Esophagus muscularis mucosa (tissue), 4 donors: ENCODE measurements around the gene ANKRD16.

Source experiments
- CTCF ChIP-seq, 3 experiments: fragments of 200-600 bp in 2 of 3; fragments of 450-650 bp in 1 of 3; sonication (generic) in 2 of 3; IDR thresholded peaks; one replicate each; pipeline ENCODE4 v1.5.1; 2017 to 2019; ENCODE audit warnings: antibody characterized with exemption in 3 of 3, mild to moderate bottlenecking in 2 of 3, moderate library complexity in 1 of 3
- EP300 ChIP-seq: sonication (generic); formaldehyde crosslinking; IDR thresholded peaks from one replicate; pipeline ENCODE4 v1.6.1; 2017; ENCODE audit warnings: antibody characterized with exemption
- POLR2A ChIP-seq: fragments of 450-650 bp; IDR thresholded peaks from one replicate; pipeline ENCODE4 v1.6.1; 2017; ENCODE audit warnings: antibody characterized with exemption, moderate library complexity, mild to moderate bottlenecking, low read depth
- POLR2AphosphoS5 ChIP-seq, 2 donors: sonication (generic); formaldehyde crosslinking; IDR thresholded peaks; one replicate each; pipeline ENCODE4 v1.6.1; 2017; ENCODE audit warnings: antibody characterized with exemption in 2 of 2

DNA sequence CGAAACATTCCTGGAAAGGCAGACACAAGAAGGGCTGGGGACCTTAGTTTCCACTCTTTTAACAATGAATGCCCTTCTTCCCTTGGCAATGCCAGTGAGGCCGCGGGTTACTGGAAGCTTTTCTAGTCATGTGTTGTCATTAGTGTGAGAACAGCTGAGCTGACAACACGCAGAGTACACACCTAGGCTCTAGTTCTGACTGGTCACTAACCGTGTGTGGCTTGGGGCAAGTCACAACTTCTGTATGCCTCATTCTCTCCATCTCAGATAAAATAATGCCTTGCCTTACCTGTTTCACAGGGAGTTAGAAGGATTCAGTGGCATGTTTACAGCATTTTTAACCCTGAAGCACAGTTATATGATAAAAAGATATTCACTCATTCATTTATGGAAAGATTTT is 32.1 kb upstream of the ANKRD16 start:
- no peak for TF ChIP-seq POLR2AphosphoS5 (IDR thresholded peaks at IDR 0.05)
- TF ChIP-seq CTCF (IDR thresholded peaks at IDR 0.05): no peak
- no peak for TF ChIP-seq POLR2A
- TF ChIP-seq EP300: no peak
